Endothelial cell of umbilical vein (primary cell): Measurements from ENCODE around the gene KIF6. TPM values are rescaled to one million over a fixed set of nuclear protein-coding genes. Genes with fewer than 3 reads are reported as not detected.

Experiments used
- BruUV-seq: library from RNA; stranded (reverse); fragments of 400-500 nt; replicated peaks from 2 replicates; lab custom pipeline; 2021; lab: Mats Ljungman, UMichigan
- CTCF ChIA-PET: fragments of 300-600, 350-600 bp; sonication (Branson Sonifier 250); formaldehyde crosslinking; loops from one replicate; lab custom pipeline; 2021; ENCODE audit warnings: antibody characterized with exemption, inconsistent platforms; lab: Charles Lee
- POLR2A ChIA-PET: fragments of 300-600, 350-600 bp; sonication (Branson Sonifier 250); formaldehyde crosslinking; loops from one replicate; lab custom pipeline; 2021; ENCODE audit warnings: antibody characterized with exemption, inconsistent platforms; lab: Charles Lee
- DNase-seq: peaks from one replicate; pipeline ENCODE4 v3.0.0-alpha.2; 2011; ENCODE audit warnings: low read depth, low spot score
- FAIRE-seq: peaks from 2 replicates; lab custom pipeline; 2011; peaks lifted over from hg19 to GRCh38; lab: Jason Lieb, UNC
- H2AFZ ChIP-seq: 2 replicates; pipeline ENCODE4 v1.6.0; 2012; ENCODE audit warnings: low read depth, low read length, control low read depth, inconsistent platforms
- H3K27ac ChIP-seq: 2 replicates; pipeline ENCODE4 v1.5.1; 2011; ENCODE audit warnings: low read depth, mild to moderate bottlenecking, control low read depth, low read length, moderate library complexity; ENCODE audit not compliant: insufficient read depth
- H3K27me3 ChIP-seq, 2 experiments: 2 replicates each; pipeline versions ENCODE4 v1.6.0 to v1.6.1; 2011; ENCODE audit warnings: low read length in 2 of 2, mixed read lengths in 1 of 2; ENCODE audit not compliant: control insufficient read depth in 2 of 2, insufficient read depth in 2 of 2
- H3K36me3 ChIP-seq, 2 experiments: 2 replicates in 1 of 2; 3 replicates in 1 of 2; pipeline ENCODE4 v1.5.1; 2011; ENCODE audit warnings: low read length in 2 of 2, mild to moderate bottlenecking in 1 of 2, moderate library complexity in 1 of 2; ENCODE audit not compliant: control insufficient read depth in 2 of 2, insufficient read depth in 2 of 2; ENCODE audit errors: extremely low read depth in 1 of 2
- H3K4me1 ChIP-seq: 3 replicates; pipeline ENCODE4 v1.5.1; 2011; ENCODE audit warnings: mild to moderate bottlenecking, low read length; ENCODE audit not compliant: control insufficient read depth, insufficient read depth; ENCODE audit errors: extremely low read depth
- H3K4me2 ChIP-seq: 2 replicates; pipeline ENCODE4 v1.6.1; 2011; ENCODE audit warnings: low read length, control low read depth, mixed read lengths; ENCODE audit not compliant: insufficient read depth
- H3K4me3 ChIP-seq, 3 experiments: fragments of 200-600 bp in 1 of 3; sonication (generic), shearing (Covaris generic) in 1 of 3; replicated peaks in 1 of 3; 2 replicates each; pipeline ENCODE4 v1.5.1; 2011 to 2016; ENCODE audit warnings: control low read depth in 3 of 3, low read length in 3 of 3, mild to moderate bottlenecking in 2 of 3, inconsistent platforms in 1 of 3, low read depth in 1 of 3, moderate library complexity in 1 of 3; ENCODE audit not compliant: insufficient read depth in 1 of 3
- H3K79me2 ChIP-seq: 2 replicates; pipeline ENCODE4 v1.6.0; 2012; ENCODE audit warnings: low read length, inconsistent platforms; ENCODE audit not compliant: control insufficient read depth, insufficient read depth
- H3K9ac ChIP-seq: replicated peaks from 2 replicates; pipeline ENCODE3; 2011; ENCODE audit warnings: low read length, control low read depth; ENCODE audit not compliant: insufficient read depth; ENCODE audit errors: extremely low read depth
- H3K9me1 ChIP-seq: replicated peaks from 3 replicates; pipeline ENCODE4 v1.6.0; 2011; ENCODE audit warnings: mild to moderate bottlenecking, low read length; ENCODE audit not compliant: control insufficient read depth, insufficient read depth; ENCODE audit errors: extremely low read depth
- H3K9me3 ChIP-seq: replicated peaks from 2 replicates; pipeline ENCODE4 v1.5.1; 2012; ENCODE audit warnings: low read length, inconsistent platforms; ENCODE audit not compliant: control insufficient read depth, insufficient read depth
- H4K20me1 ChIP-seq: replicated peaks from 2 replicates; pipeline ENCODE3; 2011; ENCODE audit warnings: mild to moderate bottlenecking, low read length; ENCODE audit not compliant: control insufficient read depth, insufficient read depth; ENCODE audit errors: extremely low read depth
- CTCF ChIP-seq, 2 donors: IDR thresholded peaks; 1 replicate in 1 of 2; 2 replicates in 1 of 2; pipeline ENCODE4 v1.5.1; 2011; ENCODE audit warnings: low read length in 2 of 2, mild to moderate bottlenecking in 2 of 2, moderate library complexity in 2 of 2, control low read depth in 1 of 2, inconsistent platforms in 1 of 2, low read depth in 1 of 2; ENCODE audit not compliant: insufficient read depth in 1 of 2; ENCODE audit errors: extremely low read depth in 1 of 2
- EZH2 ChIP-seq: IDR thresholded peaks from 2 replicates; pipeline ENCODE4 v1.6.1; 2012; ENCODE audit warnings: borderline replicate concordance, low read depth, mild to moderate bottlenecking, moderate library complexity, low read length, inconsistent platforms; ENCODE audit not compliant: severe bottlenecking
- FOS ChIP-seq: IDR thresholded peaks from 2 replicates; pipeline ENCODE4 v1.6.1; 2011; ENCODE audit warnings: mild to moderate bottlenecking, low read length, moderate library complexity, borderline replicate concordance; ENCODE audit not compliant: insufficient read depth
- GATA2 ChIP-seq: IDR thresholded peaks from 2 replicates; pipeline ENCODE4 v1.7.0; 2011; ENCODE audit warnings: low read depth, mild to moderate bottlenecking, moderate library complexity, mixed read lengths, low read length; ENCODE audit not compliant: insufficient read length, insufficient read depth
- JUN ChIP-seq: IDR thresholded peaks from 2 replicates; pipeline ENCODE4 v1.6.1; 2011; ENCODE audit warnings: borderline replicate concordance, low read depth; ENCODE audit not compliant: insufficient read length, insufficient read depth
- MAX ChIP-seq: IDR thresholded peaks from 2 replicates; pipeline ENCODE4 v1.6.1; 2011; ENCODE audit not compliant: insufficient read depth, insufficient read length
- MYC ChIP-seq: IDR thresholded peaks from one replicate; pipeline ENCODE4 v1.6.1; 2011; ENCODE audit warnings: mild to moderate bottlenecking, low read depth, low read length
- POLR2A ChIP-seq: IDR thresholded peaks from 2 replicates; pipeline ENCODE4 v1.6.1; 2012; ENCODE audit warnings: low read depth, mild to moderate bottlenecking, control low read depth, low read length
- POLR2AphosphoS5 ChIP-seq: IDR thresholded peaks from 2 replicates; pipeline ENCODE4 v1.6.1; 2012; ENCODE audit warnings: low read depth, mild to moderate bottlenecking, control low read depth, low read length, moderate library complexity; ENCODE audit not compliant: insufficient read depth
- dilution Hi-C: fragments of 300-500 bp; cut with MboI; formaldehyde crosslinking; loops from one replicate; pipeline ENCODE4 v1.15.0; 2019; ENCODE audit warnings: low sequenced_read_pairs; ENCODE audit not compliant: extremely low pct_ligation_motif_present
- intact Hi-C: fragments of 100-400 bp; cut with micrococcal nuclease; formaldehyde crosslinking; loops from one replicate; pipeline ENCODE4 v1.10.0; 2022
- polyA plus RNA-seq, 4 experiments: library from polyadenylated mRNA; depleted of rRNA in 3 of 4; stranded (reverse) in 3 of 4; unstranded in 1 of 4; fragments of >200 nt; gene quantifications; 2 replicates each; pipeline versions ENCODE4 v1.2.1 to v1.2.3, GENCODE V29; 2011 to 2012; ENCODE audit warnings: missing spikeins in 1 of 4
- total RNA-seq: library from RNA; stranded (reverse); gene quantifications from 2 replicates; pipeline ENCODE4 v1.2.3, GENCODE V29; 2021

KIF6 gene
- total and polyA plus RNA-seq, 2 donors (not counting 3 experiments of a cell fraction or from before 2014, with no cell fraction given) = not detected

GRCh38 chr6:39615622-39616021 lies 109.6 kb downstream of the KIF6 start:
- dilution Hi-C loops = no loop called here
- Histone ChIP-seq H3K79me2 (no peaks in the 10 kb centered on the region), H3K27ac (no peak overlapping the region), H3K9ac (no peak overlapping the region), H4K20me1 (no peaks in the 10 kb centered on the region), H3K27me3 (no peaks in the 10 kb centered on the region), H3K4me3 (no peak overlapping the region), H2AFZ (no peak overlapping the region), H3K36me3 (no peaks in the 10 kb centered on the region), H3K4me1 (no peaks in the 10 kb centered on the region), H3K4me2 (no peak overlapping the region), H3K9me1 (no peaks in the 10 kb centered on the region), H3K9me3 (no peaks in the 10 kb centered on the region)
- intact Hi-C loops = no loop called here
- no TSS peak for BruUV-seq
- TF ChIP-seq CTCF (IDR thresholded peaks at IDR 0.05; ENCODE audit: extremely low read depth in 1 of 2, insufficient read depth in 1 of 2, low read depth in 1 of 2, low read length in 2 of 2) (no peak), POLR2A (no peak), POLR2AphosphoS5 (no peak)
- ChIA-PET POLR2A (no interaction called here), CTCF (no interaction called here)
- no peak for DNase-seq
- FAIRE-seq = no peak

GRCh38 chr6:39614393-39614950 lies 110.7 kb downstream of the KIF6 start:
- POLR2A ChIA-PET = no interaction called here
- BruUV-seq = no TSS peak
- intact Hi-C loops (no loop called here), dilution Hi-C loops (no loop called here)
- TF ChIP-seq MAX = no peak
- no peak for TF ChIP-seq JUN
- TF ChIP-seq CTCF (IDR thresholded peaks at IDR 0.05; ENCODE audit: extremely low read depth in 1 of 2, insufficient read depth in 1 of 2, low read depth in 1 of 2, low read length in 2 of 2) = no peak
- TF ChIP-seq POLR2A = no peak
- no peak for TF ChIP-seq POLR2AphosphoS5
- TF ChIP-seq GATA2 = no peak
- TF ChIP-seq MYC = no peak
- no peak for TF ChIP-seq FOS
- TF ChIP-seq EZH2 = no peak
- no peak for DNase-seq
- no peak overlapping the region for H3K27ac ChIP-seq
- CTCF ChIA-PET = no interaction called here
- H3K9ac ChIP-seq = no peak overlapping the region
- H4K20me1 ChIP-seq = no peaks in the 10 kb centered on the region
- no peaks in the 10 kb centered on the region for H3K27me3 ChIP-seq
- FAIRE-seq = no peak
- H3K4me3 ChIP-seq = no peak overlapping the region
- no peak overlapping the region for H3K4me2 ChIP-seq
- H2AFZ ChIP-seq = no peak overlapping the region
- no peaks in the 10 kb centered on the region for H3K9me1 ChIP-seq
- H3K9me3 ChIP-seq = no peaks in the 10 kb centered on the region
- H3K79me2 ChIP-seq = no peaks in the 10 kb centered on the region
- H3K36me3 ChIP-seq = no peaks in the 10 kb centered on the region
- H3K4me1 ChIP-seq = no peaks in the 10 kb centered on the region
